H1 (cell line): ENCODE measurements around the gene SEPTIN1. TPM values are rescaled to one million over a fixed set of nuclear protein-coding genes. Genes with fewer than 3 reads are reported as not detected.

Experiments used
- CTCF ChIA-PET: fragments of 300-600 bp; sonication (Branson Sonifier 250); formaldehyde crosslinking; loops from one replicate; lab custom pipeline; 2021; ENCODE audit not compliant: partially characterized antibody; lab: Charles Lee
- POLR2A ChIA-PET: fragments of 300-600 bp; sonication (Branson Sonifier 250); formaldehyde crosslinking; loops from one replicate; lab custom pipeline; 2021; ENCODE audit warnings: inconsistent platforms; ENCODE audit not compliant: partially characterized antibody; lab: Charles Lee
- DNase-seq, 2 experiments: peaks; one replicate each; pipeline versions ENCODE4 v3.0.0 to v3.0.0-alpha.2; 2010 to 2022; ENCODE audit warnings: low spot score in 2 of 2, low read depth in 1 of 2, mixed read lengths in 1 of 2
- FAIRE-seq: peaks from 2 replicates; lab custom pipeline; 2011; peaks lifted over from hg19 to GRCh38; lab: Jason Lieb, UNC
- H2AFZ ChIP-seq: 2 replicates; pipeline ENCODE4 v1.8.1; 2012; ENCODE audit warnings: low read length, inconsistent platforms
- H2AK5ac ChIP-seq: 2 replicates; pipeline ENCODE4 v1.6.1; 2013; ENCODE audit warnings: low read depth, low read length
- H2BK120ac ChIP-seq: replicated peaks from 2 replicates; pipeline ENCODE3; 2013; ENCODE audit warnings: low read depth, low read length, inconsistent platforms
- H2BK12ac ChIP-seq: 2 replicates; pipeline ENCODE4 v1.6.1; 2013; ENCODE audit warnings: low read depth, low read length
- H2BK15ac ChIP-seq: 2 replicates; pipeline ENCODE4 v1.6.1; 2013; ENCODE audit warnings: low read length
- H2BK20ac ChIP-seq: 2 replicates; pipeline ENCODE4 v1.6.1; 2013; ENCODE audit warnings: low read length
- H2BK5ac ChIP-seq: 2 replicates; pipeline ENCODE4 v1.6.1; 2013; ENCODE audit warnings: low read depth, low read length
- H3K14ac ChIP-seq: 2 replicates; pipeline ENCODE4 v1.6.1; 2013; ENCODE audit warnings: inconsistent platforms; ENCODE audit not compliant: insufficient read length
- H3K18ac ChIP-seq: 2 replicates; pipeline ENCODE4 v1.6.1; 2013; ENCODE audit warnings: low read length; ENCODE audit errors: extremely low read depth
- H3K23ac ChIP-seq: 2 replicates; pipeline ENCODE4 v1.6.1; 2013; ENCODE audit warnings: inconsistent platforms; ENCODE audit not compliant: insufficient read length
- H3K23me2 ChIP-seq: 2 replicates; pipeline ENCODE4 v1.6.1; 2013; ENCODE audit warnings: low read depth, low read length
- H3K27ac ChIP-seq: 2 replicates; pipeline ENCODE4 v1.6.1; 2011; ENCODE audit warnings: low read depth, low read length, inconsistent platforms
- H3K27me3 ChIP-seq, 4 experiments: replicated peaks in 1 of 4; 1 replicate in 1 of 4; 2 replicates in 3 of 4; pipeline versions ENCODE4 v1.6.1 to v1.8.1; 2011 to 2013; ENCODE audit warnings: low read length in 3 of 4, mild to moderate bottlenecking in 3 of 4, inconsistent platforms in 2 of 4, mixed read lengths in 2 of 4, moderate library complexity in 1 of 4; ENCODE audit not compliant: control insufficient read depth in 3 of 4, insufficient read depth in 3 of 4; ENCODE audit errors: extremely low read depth in 1 of 4
- H3K36me3 ChIP-seq, 4 experiments: 2 replicates each; pipeline versions ENCODE4 v1.6.1 to v1.8.1; 2011 to 2013; ENCODE audit warnings: mild to moderate bottlenecking in 4 of 4, low read length in 3 of 4, moderate library complexity in 2 of 4, control low read depth in 1 of 4, inconsistent platforms in 1 of 4; ENCODE audit not compliant: insufficient read depth in 4 of 4, control insufficient read depth in 2 of 4
- H3K4ac ChIP-seq: replicated peaks from 2 replicates; pipeline ENCODE3; 2013; ENCODE audit warnings: low read length, low read depth, mixed read lengths, inconsistent platforms; ENCODE audit not compliant: insufficient read length
- H3K4me1 ChIP-seq, 4 experiments: replicated peaks in 1 of 4; 1 replicate in 1 of 4; 2 replicates in 3 of 4; pipeline versions ENCODE4 v1.6.1 to v1.8.1; 2011 to 2013; ENCODE audit warnings: low read length in 3 of 4, inconsistent platforms in 2 of 4, mixed read lengths in 1 of 4; ENCODE audit not compliant: insufficient read depth in 4 of 4, control insufficient read depth in 3 of 4
- H3K4me2 ChIP-seq, 2 experiments: 2 replicates each; pipeline versions ENCODE4 v1.6.1 to v1.8.1; 2011 to 2013; ENCODE audit warnings: low read depth in 2 of 2, low read length in 2 of 2, control low read depth in 1 of 2, inconsistent platforms in 1 of 2, mild to moderate bottlenecking in 1 of 2; ENCODE audit not compliant: insufficient read depth in 1 of 2
- H3K4me3 ChIP-seq, 4 experiments: fragments of 200-600, 300-600 bp in 1 of 4; sonication (generic), shearing (Covaris generic), sonication (Bioruptor Twin) in 1 of 4; 2 replicates each; pipeline versions ENCODE4 v1.5.1 to v1.8.1; 2011 to 2016; ENCODE audit warnings: low read length in 4 of 4, low read depth in 3 of 4, control low read depth in 2 of 4, inconsistent platforms in 2 of 4, mild to moderate bottlenecking in 2 of 4, mixed read lengths in 1 of 4, moderate library complexity in 1 of 4; ENCODE audit not compliant: insufficient read depth in 2 of 4; ENCODE audit errors: extremely low read depth in 1 of 4
- H3K56ac ChIP-seq: replicated peaks from 2 replicates; pipeline ENCODE3; 2013; ENCODE audit warnings: low read depth, mild to moderate bottlenecking, mixed read lengths, low read length, inconsistent platforms; ENCODE audit not compliant: insufficient read length
- H3K79me1 ChIP-seq: 2 replicates; pipeline ENCODE4 v1.6.1; 2013; ENCODE audit warnings: low read depth, low read length, control low read depth
- H3K79me2 ChIP-seq, 2 experiments: 2 replicates each; pipeline versions ENCODE4 v1.6.1 to v1.8.1; 2012 to 2013; ENCODE audit warnings: low read length in 2 of 2, mild to moderate bottlenecking in 2 of 2, inconsistent platforms in 1 of 2; ENCODE audit not compliant: insufficient read depth in 2 of 2, control insufficient read depth in 1 of 2
- H3K9ac ChIP-seq, 4 experiments: replicated peaks in 1 of 4; 1 replicate in 1 of 4; 2 replicates in 3 of 4; pipeline versions ENCODE4 v1.6.1 to v1.8.1; 2011 to 2013; ENCODE audit warnings: low read depth in 3 of 4, low read length in 3 of 4, control low read depth in 2 of 4, mild to moderate bottlenecking in 2 of 4, moderate library complexity in 2 of 4, inconsistent platforms in 1 of 4; ENCODE audit errors: extremely low read depth in 1 of 4
- H3K9me3 ChIP-seq, 2 experiments: 2 replicates each; pipeline versions ENCODE4 v1.6.1 to v1.8.1; 2012 to 2013; ENCODE audit warnings: mild to moderate bottlenecking in 2 of 2, moderate library complexity in 2 of 2, control low read depth in 1 of 2, inconsistent platforms in 1 of 2, low read depth in 1 of 2, low read length in 1 of 2, mixed read lengths in 1 of 2; ENCODE audit not compliant: insufficient read depth in 2 of 2
- H4K20me1 ChIP-seq, 2 experiments: replicated peaks in 1 of 2; 2 replicates each; pipeline versions ENCODE3 to v1.8.1; 2011 to 2013; ENCODE audit warnings: inconsistent platforms in 2 of 2, low read length in 2 of 2, mild to moderate bottlenecking in 1 of 2; ENCODE audit not compliant: insufficient read depth in 2 of 2, control insufficient read depth in 1 of 2
- H4K5ac ChIP-seq: 2 replicates; pipeline ENCODE4 v1.6.1; 2013; ENCODE audit warnings: low read length, low read depth, mixed read lengths, inconsistent platforms; ENCODE audit not compliant: insufficient read length
- H4K8ac ChIP-seq: 2 replicates; pipeline ENCODE4 v1.8.0; 2013; ENCODE audit warnings: mild to moderate bottlenecking, moderate library complexity, low read length, inconsistent platforms; ENCODE audit not compliant: insufficient read depth; ENCODE audit errors: extremely low read depth
- H4K91ac ChIP-seq: replicated peaks from 2 replicates; pipeline ENCODE3; 2013; ENCODE audit warnings: low read length, mixed read lengths, inconsistent platforms; ENCODE audit not compliant: insufficient read length
- ASH2L ChIP-seq: fragments of 200-600, 300-600 bp; sonication (generic); IDR thresholded peaks from one replicate; pipeline ENCODE4 v1.7.1; 2017; ENCODE audit warnings: low read length
- CBX8 ChIP-seq: fragments of 300-800, 300-1000 bp; sonication (generic); IDR thresholded peaks from 2 replicates; pipeline ENCODE4 v1.7.1; 2016; ENCODE audit warnings: low read depth, low read length, borderline replicate concordance
- EGR1 ChIP-seq: IDR thresholded peaks from 2 replicates; pipeline ENCODE4 v1.6.1; 2011; ENCODE audit warnings: low read depth, low read length, borderline replicate concordance
- GTF2F1 ChIP-seq: IDR thresholded peaks from 2 replicates; pipeline ENCODE4 v1.6.1; 2012; ENCODE audit warnings: low read depth, low read length, improper control_type of control experiment, borderline replicate concordance
- KDM5A ChIP-seq: fragments of 200-600 bp; IDR thresholded peaks from 2 replicates; pipeline ENCODE4 v1.7.1; 2012; ENCODE audit warnings: mild to moderate bottlenecking, low read length, inconsistent platforms, mixed read lengths
- RFX5 ChIP-seq: IDR thresholded peaks from 2 replicates; pipeline ENCODE4 v1.6.1; 2011; ENCODE audit warnings: low read depth, low read length, improper control_type of control experiment, borderline replicate concordance
- SP1 ChIP-seq: IDR thresholded peaks from 2 replicates; pipeline ENCODE4 v1.6.1; 2011; ENCODE audit warnings: low read depth, low read length
- SRF ChIP-seq: IDR thresholded peaks from 2 replicates; pipeline ENCODE4 v1.6.1; 2011; ENCODE audit warnings: mild to moderate bottlenecking, low read depth, low read length, moderate library complexity
- YY1 ChIP-seq: IDR thresholded peaks from 2 replicates; pipeline ENCODE4 v1.6.1; 2011; ENCODE audit warnings: low read depth, mild to moderate bottlenecking, low read length
- ZNF274 ChIP-seq: IDR thresholded peaks from 2 replicates; pipeline ENCODE4 v1.7.0; 2012; ENCODE audit warnings: low read length, borderline replicate concordance; ENCODE audit errors: extremely low read depth
- WGBS, 2 experiments: shearing (Covaris generic) in 1 of 2; methylation state at CpG; one replicate each; pipeline versions ENCODE4 v1.1.6 to v1.1.7; 2013 to 2015; ENCODE audit warnings: low lambda C conversion rate in 2 of 2, mixed read lengths in 2 of 2, inconsistent platforms in 1 of 2, low coverage in 1 of 2, missing lambda C conversion rate in 1 of 2; ENCODE audit not compliant: insufficient replicate concordance in 2 of 2, insufficient coverage in 1 of 2, insufficient read length in 1 of 2; ENCODE audit errors: extremely low coverage in 1 of 2, missing lambda C conversion rate in 1 of 2; 5-methylcytosine and 5-hydroxymethylcytosine counted together
- polyA plus RNA-seq, 7 experiments: library from polyadenylated mRNA; depleted of rRNA in 3 of 7; stranded (reverse) in 5 of 7; unstranded in 2 of 7; fragments of >200 nt in 5 of 7; fragments of 200-250 nt in 2 of 7; gene quantifications; 1 replicate in 5 of 7; 2 replicates in 1 of 7; 4 replicates in 1 of 7; pipeline versions ENCODE4 v1.2.1 to v1.2.3, GENCODE V29; 2011 to 2013; ENCODE audit warnings: missing spikeins in 2 of 7, mixed read lengths in 2 of 7
- total RNA-seq: library from RNA; stranded (reverse); fragmentation: NEBNext Ultra II Directional; extraction: Animal tissue kit (Norgen Biotek cat#: 25700); gene quantifications from 2 replicates; pipeline ENCODE4 v1.2.1, GENCODE V29; 2021
- TF ChIP-seq, protein P1 (sequence below): IDR thresholded peaks from 2 replicates; pipeline ENCODE4 v1.6.1; 2012; ENCODE audit warnings: inconsistent platforms

SEPTIN1 gene
- total and polyA plus RNA-seq, 2 of the 8 experiments (the other 6 are each of a cell fraction or from before 2014, with no cell fraction given) = 0.24 to 1.4 TPM

DNA sequence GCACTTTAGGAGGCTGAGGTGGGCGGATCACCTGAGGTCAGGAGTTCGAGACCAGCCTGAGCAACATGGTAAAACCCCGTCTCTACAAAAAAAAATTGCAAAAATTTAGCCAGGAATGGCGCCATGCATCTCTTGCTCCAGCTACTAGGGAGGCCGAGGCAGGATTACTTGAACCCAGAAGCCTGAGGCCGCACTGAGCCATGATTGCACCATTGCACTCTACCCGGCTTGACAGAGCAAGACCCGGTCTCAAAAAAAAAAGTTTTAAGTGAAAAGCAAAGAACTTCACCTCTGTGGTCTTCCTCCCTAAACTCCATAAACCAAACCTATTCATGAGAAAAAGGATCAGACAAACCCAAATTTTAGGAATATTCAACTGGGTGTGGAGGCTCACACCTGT is 34.2 kb downstream of the SEPTIN1 start:
- ChIA-PET CTCF (interaction anchor here (1.3 to 2.9 kb wide), 2 partner anchors 12 kb away, joined by 4 to 6 read pairs; no protein-coding TSS in a partner anchor), POLR2A (interaction anchor here (1.3 to 2.3 kb wide), 2 partner anchors 8 to 70 kb away, joined by 3 to 14 read pairs; partner anchors contain the start of gene CD2BP2)
- Histone ChIP-seq H4K8ac (no peak overlapping the region), H2BK120ac (no peak overlapping the region), H3K9ac (no peak overlapping the region), H2BK15ac (no peak overlapping the region), H3K79me2 (no peaks in the 10 kb centered on the region), H3K23me2 (no peaks in the 10 kb centered on the region), H3K23ac (no peak overlapping the region), H3K27me3 (no peaks in the 10 kb centered on the region), H4K5ac (no peak overlapping the region), H3K4ac (no peak overlapping the region), H4K91ac (no peak overlapping the region), H3K4me1 (no peaks in the 10 kb centered on the region), H2BK5ac (no peak overlapping the region), H2BK20ac (no peak overlapping the region), H3K14ac (no peak overlapping the region), H2BK12ac (no peak overlapping the region), H3K4me2 (no peak overlapping the region), H3K56ac (no peak overlapping the region), H3K79me1 (no peaks in the 10 kb centered on the region), H3K4me3 (no peak overlapping the region), H3K27ac (no peak overlapping the region), H2AK5ac (no peak overlapping the region), H2AFZ (no peak overlapping the region), H3K18ac (no peak overlapping the region), H4K20me1 (peaks cover 0 to 3% of the 10 kb centered on the region in 2 experiments), H3K9me3 (no peaks in the 10 kb centered on the region), H3K36me3 (peaks cover 11 to 30% (median 27%) of the 10 kb centered on the region in 4 experiments)
- FAIRE-seq (no peak), DNase-seq (no peak)
- TF ChIP-seq KDM5A (no peak), GTF2F1 (no peak), CBX8 (no peak), RFX5 (no peak), ZNF274 (no peak), EGR1 (no peak), ASH2L (no peak), YY1 (no peak), SRF (no peak), SP1 (no peak)
- TF ChIP-seq, protein P1, sequence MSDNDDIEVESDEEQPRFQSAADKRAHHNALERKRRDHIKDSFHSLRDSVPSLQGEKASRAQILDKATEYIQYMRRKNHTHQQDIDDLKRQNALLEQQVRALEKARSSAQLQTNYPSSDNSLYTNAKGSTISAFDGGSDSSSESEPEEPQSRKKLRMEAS = no peak
- whole genome bisulfite sequencing, 2 experiments = 89% methylated on average over 8 of the region's 8 CpGs; no CpG with 5 or more reads in 1 of the 2 experiments
